CD14-positive monocyte (primary cell): Measurements from ENCODE around the gene PDIA5. TPM values are rescaled to one million over a fixed set of nuclear protein-coding genes. Genes with fewer than 3 reads are reported as not detected.

Experiments
- DNase-seq, 3 donors: peaks; one replicate each; pipeline ENCODE4 v3.0.0-alpha.2; 2011 to 2022
- H2AFZ ChIP-seq: 2 replicates; pipeline ENCODE4 v1.6.0; 2012; ENCODE audit warnings: mild to moderate bottlenecking, low read depth, low read length, inconsistent platforms; ENCODE audit not compliant: insufficient read depth, poor library complexity, severe bottlenecking
- H3K27ac ChIP-seq, 2 donors: 1 replicate in 1 of 2; 2 replicates in 1 of 2; pipeline ENCODE4 v1.5.1; 2012 to 2013; ENCODE audit warnings: low read length in 2 of 2, control low read depth in 1 of 2, inconsistent platforms in 1 of 2, low read depth in 1 of 2, mild to moderate bottlenecking in 1 of 2
- H3K27me3 ChIP-seq, 2 donors: one replicate each; pipeline versions ENCODE4 v1.6.0 to v1.6.1; 2011 to 2013; ENCODE audit warnings: low read length in 2 of 2; ENCODE audit not compliant: control insufficient read depth in 2 of 2, insufficient read depth in 2 of 2
- H3K36me3 ChIP-seq, 2 donors: replicated peaks in 1 of 2; 1 replicate in 1 of 2; 2 replicates in 1 of 2; pipeline versions ENCODE4 v1.5.1 to v1.6.1; 2012 to 2013; ENCODE audit warnings: low read length in 2 of 2, control low read depth in 1 of 2, inconsistent platforms in 1 of 2, mild to moderate bottlenecking in 1 of 2; ENCODE audit not compliant: insufficient read depth in 2 of 2, control insufficient read depth in 1 of 2
- H3K4me1 ChIP-seq, 2 donors: 1 replicate in 1 of 2; 2 replicates in 1 of 2; pipeline versions ENCODE4 v1.5.1 to v1.6.1; 2012 to 2013; ENCODE audit warnings: low read length in 2 of 2, control low read depth in 1 of 2, inconsistent platforms in 1 of 2, mild to moderate bottlenecking in 1 of 2, moderate library complexity in 1 of 2; ENCODE audit not compliant: insufficient read depth in 2 of 2, control insufficient read depth in 1 of 2
- H3K4me2 ChIP-seq: replicated peaks from 2 replicates; pipeline ENCODE3; 2012; ENCODE audit warnings: low read length, moderate library complexity, mild to moderate bottlenecking; ENCODE audit not compliant: poor library complexity, severe bottlenecking; ENCODE audit errors: extremely low read depth
- H3K4me3 ChIP-seq, 3 experiments: fragments of 200-600 bp in 1 of 3; sonication (generic) in 1 of 3; replicated peaks in 1 of 3; 1 replicate in 2 of 3; 2 replicates in 1 of 3; pipeline ENCODE4 v1.5.1; 2011 to 2013; ENCODE audit warnings: low read length in 3 of 3, mild to moderate bottlenecking in 3 of 3, control low read depth in 2 of 3, low read depth in 2 of 3, inconsistent platforms in 1 of 3, moderate library complexity in 1 of 3
- H3K79me2 ChIP-seq: 2 replicates; pipeline ENCODE4 v1.6.0; 2012; ENCODE audit warnings: mild to moderate bottlenecking, control low read depth, inconsistent platforms, low read length, moderate library complexity; ENCODE audit not compliant: insufficient read depth
- H3K9ac ChIP-seq: 2 replicates; pipeline ENCODE4 v1.6.0; 2017; ENCODE audit warnings: low read length, mild to moderate bottlenecking; ENCODE audit not compliant: insufficient read depth, poor library complexity, severe bottlenecking
- H3K9me3 ChIP-seq, 2 donors: replicated peaks in 1 of 2; 1 replicate in 1 of 2; 2 replicates in 1 of 2; pipeline versions ENCODE4 v1.5.1 to v1.6.1; 2012 to 2013; ENCODE audit warnings: low read length in 2 of 2, control low read depth in 1 of 2; ENCODE audit not compliant: control insufficient read depth in 1 of 2, insufficient read depth in 1 of 2
- H4K20me1 ChIP-seq: 2 replicates; pipeline ENCODE4 v1.6.0; 2012; ENCODE audit warnings: mild to moderate bottlenecking, low read length, control low read depth, moderate library complexity; ENCODE audit not compliant: insufficient read depth
- H3K27ac Mint-ChIP-seq, 7 donors: one replicate each; pipeline ENCODE4 v1.8.0; 2020; ENCODE audit warnings: mild to moderate bottlenecking in 7 of 7, mixed read lengths in 7 of 7, moderate library complexity in 6 of 7, inconsistent platforms in 2 of 7
- H3K27me3 Mint-ChIP-seq, 3 donors: one replicate each; pipeline ENCODE4 v1.8.0; 2021 to 2022; ENCODE audit warnings: low read depth in 3 of 3, mild to moderate bottlenecking in 3 of 3, mixed read lengths in 3 of 3, moderate library complexity in 3 of 3, inconsistent platforms in 1 of 3
- H3K36me3 Mint-ChIP-seq, 2 donors: one replicate each; pipeline ENCODE4 v1.8.0; 2020; ENCODE audit warnings: mixed read lengths in 2 of 2, inconsistent platforms in 1 of 2, mild to moderate bottlenecking in 1 of 2
- H3K4me1 Mint-ChIP-seq: one replicate; pipeline ENCODE4 v1.8.0; 2020; ENCODE audit warnings: mild to moderate bottlenecking, mixed read lengths
- H3K4me3 Mint-ChIP-seq, 2 donors: one replicate each; pipeline ENCODE4 v1.8.0; 2020; ENCODE audit warnings: mild to moderate bottlenecking in 2 of 2, mixed read lengths in 2 of 2, moderate library complexity in 1 of 2
- H3K9me3 Mint-ChIP-seq, 7 donors: one replicate each; pipeline ENCODE4 v1.8.0; 2020 to 2022; ENCODE audit warnings: mixed read lengths in 7 of 7, mild to moderate bottlenecking in 6 of 7, moderate library complexity in 6 of 7, inconsistent platforms in 2 of 7
- WGBS: methylation state at CpG from one replicate; pipeline ENCODE4 v1.1.5; 2013; ENCODE audit warnings: missing lambda C conversion rate; ENCODE audit not compliant: insufficient coverage; 5-methylcytosine and 5-hydroxymethylcytosine counted together
- intact Hi-C, 2 donors: fragments of 100-400 bp; cut with micrococcal nuclease; formaldehyde crosslinking; loops; one replicate each; pipeline versions ENCODE4 v1.15.0 to v1.15.1; 2023
- polyA plus RNA-seq, 3 donors: library from polyadenylated mRNA; depleted of rRNA in 1 of 3; unstranded in 2 of 3; stranded (reverse) in 1 of 3; fragments of 300-500 nt in 2 of 3; fragments of >200 nt in 1 of 3; fragmentation: Illumina TruSeq in 2 of 3; gene quantifications; 1 replicate in 2 of 3; 2 replicates in 1 of 3; pipeline ENCODE4 v1.2.3, GENCODE V29; 2012 to 2021
- TF ChIP-seq, protein P1 (sequence below): fragments of 200-600 bp; IDR thresholded peaks from one replicate; pipeline ENCODE4 v1.8.0; 2022; ENCODE audit warnings: antibody characterized with exemption, mild to moderate bottlenecking

PDIA5 gene
- polyA plus RNA-seq, 3 donors: 7.1 to 10.0 (median 9.2) TPM

DNA sequence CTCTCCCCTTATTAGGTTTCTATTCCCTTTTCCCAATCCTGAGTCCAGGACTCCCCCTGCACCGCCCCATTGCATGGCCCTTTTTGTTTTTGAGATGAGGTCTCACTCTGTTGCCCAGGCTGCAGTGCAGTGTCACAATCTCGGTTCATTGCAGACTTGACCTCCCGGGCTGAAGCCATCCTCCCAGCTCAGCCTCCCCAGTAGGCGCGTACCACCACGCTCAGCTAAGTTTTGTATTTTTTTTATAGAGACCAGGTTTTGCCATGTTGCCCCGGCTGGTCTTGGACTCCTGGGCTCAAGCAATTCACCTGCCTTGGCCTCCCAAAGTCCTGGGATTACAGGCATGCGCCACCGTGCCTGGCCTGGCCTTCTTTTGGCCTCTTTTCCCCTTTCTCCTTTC lies 29.3 kb downstream of the PDIA5 start:
- Histone ChIP-seq H4K20me1 (no peaks in the 10 kb centered on the region), H2AFZ (no peak overlapping the region), H3K79me2 (no peaks in the 10 kb centered on the region), H3K4me1 (no peaks in the 10 kb centered on the region), H3K9me3 (no peaks in the 10 kb centered on the region), H3K27me3 (no peaks in the 10 kb centered on the region), H3K4me3 (no peak overlapping the region), H3K36me3 (peaks cover 48 to 92% of the 10 kb centered on the region in 2 donors), H3K9ac (no peak overlapping the region), H3K27ac (no peak overlapping the region), H3K4me2 (no peak overlapping the region)
- Mint-ChIP-seq H3K4me1 (peaks cover 7% of the 10 kb centered on the region), H3K4me3 (no peak overlapping the region), H3K9me3 (peaks cover 0 to 2% (median 0%) of the 10 kb centered on the region in 7 donors), H3K27me3 (no peaks in the 10 kb centered on the region), H3K36me3 (peaks cover 72 to 80% of the 10 kb centered on the region in 2 donors), H3K27ac (peak overlapping the region in 2 of 7 donors; percentile 7 to 42)
- DNase-seq: no peak
- TF ChIP-seq, protein P1, sequence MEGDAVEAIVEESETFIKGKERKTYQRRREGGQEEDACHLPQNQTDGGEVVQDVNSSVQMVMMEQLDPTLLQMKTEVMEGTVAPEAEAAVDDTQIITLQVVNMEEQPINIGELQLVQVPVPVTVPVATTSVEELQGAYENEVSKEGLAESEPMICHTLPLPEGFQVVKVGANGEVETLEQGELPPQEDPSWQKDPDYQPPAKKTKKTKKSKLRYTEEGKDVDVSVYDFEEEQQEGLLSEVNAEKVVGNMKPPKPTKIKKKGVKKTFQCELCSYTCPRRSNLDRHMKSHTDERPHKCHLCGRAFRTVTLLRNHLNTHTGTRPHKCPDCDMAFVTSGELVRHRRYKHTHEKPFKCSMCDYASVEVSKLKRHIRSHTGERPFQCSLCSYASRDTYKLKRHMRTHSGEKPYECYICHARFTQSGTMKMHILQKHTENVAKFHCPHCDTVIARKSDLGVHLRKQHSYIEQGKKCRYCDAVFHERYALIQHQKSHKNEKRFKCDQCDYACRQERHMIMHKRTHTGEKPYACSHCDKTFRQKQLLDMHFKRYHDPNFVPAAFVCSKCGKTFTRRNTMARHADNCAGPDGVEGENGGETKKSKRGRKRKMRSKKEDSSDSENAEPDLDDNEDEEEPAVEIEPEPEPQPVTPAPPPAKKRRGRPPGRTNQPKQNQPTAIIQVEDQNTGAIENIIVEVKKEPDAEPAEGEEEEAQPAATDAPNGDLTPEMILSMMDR: no peak
- intact Hi-C loops: no loop called here
- WGBS: 98% methylated on average over 7 of the region's 9 CpGs

GRCh38 chr3:123096731-123097130 lies 29.9 kb downstream of the PDIA5 start:
- Histone ChIP-seq H3K4me2 (no peak overlapping the region), H3K4me1 (no peaks in the 10 kb centered on the region), H3K9me3 (no peaks in the 10 kb centered on the region), H3K27me3 (no peaks in the 10 kb centered on the region), H2AFZ (no peak overlapping the region), H3K9ac (no peak overlapping the region), H4K20me1 (no peaks in the 10 kb centered on the region), H3K27ac (no peak overlapping the region), H3K4me3 (no peak overlapping the region), H3K79me2 (no peaks in the 10 kb centered on the region), H3K36me3 (peaks cover 43 to 90% of the 10 kb centered on the region in 2 donors)
- H3K9me3 Mint-ChIP-seq: peaks cover 0 to 2% (median 0%) of the 10 kb centered on the region in 7 donors
- H3K36me3 Mint-ChIP-seq: peaks cover 70 to 74% of the 10 kb centered on the region in 2 donors
- peaks cover 7% of the 10 kb centered on the region for H3K4me1 Mint-ChIP-seq
- peak overlapping the region in 1 of 7 donors; percentile 48 for H3K27ac Mint-ChIP-seq
- no peaks in the 10 kb centered on the region for H3K27me3 Mint-ChIP-seq
- TF ChIP-seq, protein P1: no peak
- no peak for DNase-seq
- intact Hi-C loops: no loop called here
- WGBS: 85% methylated on average over 10 of the region's 11 CpGs
- H3K4me3 Mint-ChIP-seq: no peak overlapping the region
